ENCODE results near the gene MBP.

Gene MBP

DNA sequence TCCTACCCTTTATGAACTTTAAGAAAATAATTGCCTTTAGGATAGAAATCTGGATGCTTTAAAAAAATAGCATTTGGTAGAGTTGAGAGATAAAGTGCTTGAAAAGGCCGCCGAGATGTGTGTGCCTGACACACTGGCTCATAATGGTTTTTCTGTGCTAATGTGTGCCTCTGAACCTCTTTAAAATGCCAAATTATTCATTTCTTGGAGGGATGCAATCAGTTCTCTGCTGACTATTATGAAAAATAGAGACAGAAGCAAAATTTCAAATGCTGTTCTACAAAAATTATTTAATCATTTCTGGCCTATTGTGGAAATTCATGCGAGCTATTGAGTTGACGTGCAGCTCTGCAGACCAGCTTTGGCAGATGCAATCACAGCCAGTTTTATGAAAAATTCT lies 18.0 kb upstream of the MBP start:
- no peak for DNase-seq

GRCh38 chr18:77148289-77148688 lies 15.7 kb upstream of the MBP start:
- no peak for DNase-seq

DNA sequence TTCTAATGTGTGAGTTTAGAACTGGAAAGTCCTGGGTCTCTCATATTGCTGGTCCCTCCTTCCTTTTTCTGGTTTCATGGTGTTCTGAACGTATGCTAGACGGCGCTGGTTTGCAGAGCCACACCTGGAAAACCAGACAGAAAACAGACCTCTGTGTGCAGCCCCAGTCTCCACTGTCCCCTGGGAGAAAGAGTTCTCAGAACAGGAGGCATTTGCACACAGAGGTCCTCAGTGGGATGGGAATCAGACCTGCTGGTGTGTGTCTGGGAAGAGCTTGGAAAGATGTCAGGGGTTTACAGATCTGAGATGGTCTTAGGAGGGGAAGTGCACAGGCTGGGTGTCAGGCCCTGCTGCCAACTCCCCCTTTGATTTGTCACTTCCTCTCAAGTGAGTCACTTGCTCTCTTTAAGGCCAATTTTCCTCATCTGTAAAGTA lies 14.9 kb upstream of the MBP start:
- DNase-seq = no peak

GRCh38 chr18:77146249-77147080 lies 13.9 kb upstream of the MBP start:
- no peak for DNase-seq

DNA sequence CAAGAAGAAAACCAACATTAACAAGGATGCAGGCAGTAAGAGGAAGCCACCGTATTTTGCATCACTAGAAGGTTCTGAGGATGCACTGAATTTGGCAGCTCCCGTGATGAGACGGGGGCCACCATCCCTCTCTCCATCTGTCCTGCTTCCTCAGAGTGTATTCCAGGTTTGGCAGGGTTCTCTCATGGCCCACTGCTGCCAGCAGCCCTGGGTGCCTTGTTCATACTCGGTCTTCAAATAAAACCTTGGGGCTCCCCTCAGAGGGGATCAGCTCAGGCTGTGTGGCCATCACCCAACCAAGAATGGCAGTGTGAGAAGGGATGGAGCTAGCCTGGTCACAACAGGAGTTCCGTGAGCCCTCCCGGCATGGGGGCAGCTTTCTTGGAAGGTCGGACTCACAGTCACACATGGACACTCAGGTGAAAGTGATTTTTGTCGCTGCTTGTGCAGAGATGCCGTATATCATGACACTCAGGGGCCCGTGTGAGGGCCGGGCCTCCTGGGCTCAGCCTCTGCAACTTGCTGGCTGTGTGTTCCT lies 12.8 kb upstream of the MBP start:
- DNase-seq = no peak

- no peak for DNase-seq
Observed at GRCh38 chr18:77144451-77145118, 12.0 kb upstream of the MBP start.

- DNase-seq = no peak
Observed at GRCh38 chr18:77144046-77144445, 11.5 kb upstream of the MBP start.

- DNase-seq = no peak
Observed at GRCh38 chr18:77143196-77143595, 10.6 kb upstream of the MBP start.

GRCh38 chr18:77141401-77142118 lies 9.0 kb upstream of the MBP start:
- DNase-seq = no peak

GRCh38 chr18:77140439-77141109 lies 8.0 kb upstream of the MBP start:
- DNase-seq = no peak

DNA sequence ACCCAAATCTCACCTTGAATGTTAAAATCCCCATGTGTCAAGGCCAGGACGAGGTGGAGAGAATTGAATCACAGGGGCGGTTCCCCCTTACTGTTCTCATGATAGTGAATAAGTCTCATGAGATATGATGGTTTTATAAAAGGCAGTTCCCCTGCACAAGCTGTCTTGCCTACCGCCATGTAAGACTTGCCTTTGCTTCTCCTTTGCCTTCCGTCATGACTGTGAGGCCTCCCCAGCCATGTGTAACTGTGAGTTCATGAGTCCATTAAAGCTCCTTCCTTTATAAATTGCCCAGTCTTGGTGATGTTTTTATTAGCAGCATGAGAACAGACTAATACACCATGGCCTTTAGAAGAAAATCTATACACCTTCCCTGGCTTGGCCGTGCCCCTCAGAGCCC lies 7.4 kb upstream of the MBP start:
- no peak for DNase-seq

GRCh38 chr18:77139619-77140018 lies 7.0 kb upstream of the MBP start:
- DNase-seq = no peak

DNA sequence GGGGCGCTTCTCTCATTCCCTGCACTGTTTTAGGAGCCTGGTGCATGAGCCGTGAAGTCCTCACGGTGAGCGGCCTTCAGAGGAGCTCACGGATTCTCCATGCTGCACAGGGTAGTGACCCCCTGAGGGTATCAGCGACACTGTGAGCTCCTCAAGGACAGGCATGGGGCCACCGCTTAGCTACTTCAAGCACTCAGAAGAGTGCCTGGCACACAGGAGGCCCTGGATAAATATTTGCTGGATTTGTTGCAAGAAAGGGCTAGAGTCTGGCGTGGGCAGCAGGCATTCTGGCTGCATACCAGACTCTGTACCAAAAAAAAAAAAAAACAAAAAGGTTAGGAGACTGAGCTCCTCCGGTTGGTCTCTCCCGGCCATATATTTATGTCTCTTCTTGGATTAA lies 5.7 kb upstream of the MBP start:
- no peak for DNase-seq

- no peak for DNase-seq
Observed at GRCh38 chr18:77137851-77138250, 5.3 kb upstream of the MBP start.

DNA sequence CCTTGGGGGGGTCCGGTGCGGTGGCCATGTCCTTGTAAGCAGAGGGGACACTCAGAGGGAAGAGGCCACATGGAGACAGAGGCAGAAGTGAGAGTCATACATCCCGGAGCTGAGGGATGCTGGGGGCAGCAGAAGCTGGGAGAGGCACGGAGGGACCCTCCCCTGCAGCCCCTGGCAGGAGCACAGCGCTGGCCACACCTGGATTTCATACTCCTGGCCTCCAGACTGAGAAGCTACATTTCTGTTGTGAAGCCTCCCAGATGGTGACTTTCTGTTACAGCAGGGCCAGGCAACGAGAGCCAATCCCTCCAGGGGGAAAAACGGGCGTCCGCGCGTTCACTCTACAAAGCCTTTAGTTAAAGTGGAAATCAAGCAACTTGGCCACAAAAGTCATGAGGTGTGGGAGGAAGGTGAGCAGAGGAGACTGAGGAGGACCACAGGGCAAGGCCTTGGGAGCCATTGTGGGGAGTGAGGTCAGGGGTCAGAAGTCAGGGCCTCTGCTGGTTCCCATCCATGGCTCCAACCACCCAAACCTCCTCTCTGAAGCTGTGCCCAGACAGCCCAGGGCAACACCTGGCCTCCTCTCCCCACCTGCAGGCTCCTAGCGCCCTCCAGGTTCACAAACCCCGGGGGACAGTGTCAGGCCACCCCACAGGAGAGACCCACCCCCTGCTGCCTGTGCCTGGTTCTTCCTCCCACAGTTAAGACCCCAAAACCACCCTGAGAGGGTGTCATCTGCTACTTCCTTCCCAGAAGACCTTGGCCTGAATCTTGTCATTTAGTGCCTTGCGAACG lies 4.5 kb upstream of the MBP start:
- DNase-seq = no peak

DNA sequence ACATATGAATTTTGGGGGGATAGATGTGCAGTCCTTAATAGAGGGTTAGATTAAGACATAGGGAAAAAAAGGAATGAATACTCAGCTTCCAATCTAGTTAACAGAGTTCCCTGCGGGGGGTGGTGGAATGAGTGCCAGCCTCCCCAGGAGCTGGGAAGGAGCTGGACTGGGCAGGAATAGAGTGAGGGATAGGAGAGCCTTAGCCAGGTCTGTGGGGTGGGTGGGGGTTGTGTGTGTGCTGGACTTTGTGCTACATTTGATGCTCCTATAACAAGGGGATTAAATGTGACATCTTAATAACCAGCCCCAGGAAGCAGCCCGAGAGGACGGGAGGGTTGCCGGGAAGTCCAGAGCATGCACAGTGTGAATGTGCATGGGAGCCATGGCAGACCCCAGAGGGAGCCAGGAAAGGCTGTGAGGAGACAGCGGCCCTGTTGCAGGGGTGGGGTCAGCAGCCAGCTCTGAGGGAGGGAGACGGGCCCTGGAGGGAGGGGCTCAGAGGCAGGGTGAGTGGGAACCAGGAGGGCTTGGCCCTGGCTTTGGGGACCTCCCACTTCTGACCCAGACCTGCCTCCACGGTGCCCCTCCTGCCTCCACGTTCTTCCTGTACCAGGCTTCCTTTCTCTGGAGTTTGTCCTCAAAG lies 3.6 kb upstream of the MBP start:
- no peak for DNase-seq

GRCh38 chr18:77135339-77136075 lies 2.9 kb upstream of the MBP start:
- DNase-seq = no peak

GRCh38 chr18:77134611-77135010 lies 2.0 kb upstream of the MBP start:
- no peak for DNase-seq

- DNase-seq = no peak
Observed at GRCh38 chr18:77133835-77134496, 1.4 kb upstream of the MBP start.

All from kidney glomerular epithelial cell (primary cell).